Loucy (cell line): ENCODE results near the gene DNAJA3.

Experiments
- CTCF ChIP-seq: fragments of 200-600 bp; sonication (generic); conservative IDR thresholded peaks from 2 replicates; pipeline ENCODE4 v1.5.1; 2014; ENCODE audit warnings: mild to moderate bottlenecking, antibody characterized with exemption, low read length
- EZH2phosphoT487 ChIP-seq: fragments of 200-600 bp; IDR thresholded peaks from 2 replicates; pipeline ENCODE4 v1.6.1; 2018; ENCODE audit warnings: antibody characterized with exemption, mild to moderate bottlenecking, moderate library complexity, borderline replicate concordance

GRCh38 chr16:4500272-4500671 is 74.6 kb downstream of the DNAJA3 start:
- TF ChIP-seq CTCF, result no peak
- TF ChIP-seq EZH2phosphoT487, result no peak
